ENCODE results near the gene NFATC1. TPM values are rescaled to one million over a fixed set of nuclear protein-coding genes. Genes with fewer than 3 reads are reported as not detected.

Gene NFATC1
- total RNA-seq = 4.5 and 5.6 TPM in 2 replicates
- long read RNA-seq, partial matches to known transcripts = 2 of 2 reads
- long read RNA-seq, other reads (novel, unspliced or antisense) = 0 of 2 reads

DNA sequence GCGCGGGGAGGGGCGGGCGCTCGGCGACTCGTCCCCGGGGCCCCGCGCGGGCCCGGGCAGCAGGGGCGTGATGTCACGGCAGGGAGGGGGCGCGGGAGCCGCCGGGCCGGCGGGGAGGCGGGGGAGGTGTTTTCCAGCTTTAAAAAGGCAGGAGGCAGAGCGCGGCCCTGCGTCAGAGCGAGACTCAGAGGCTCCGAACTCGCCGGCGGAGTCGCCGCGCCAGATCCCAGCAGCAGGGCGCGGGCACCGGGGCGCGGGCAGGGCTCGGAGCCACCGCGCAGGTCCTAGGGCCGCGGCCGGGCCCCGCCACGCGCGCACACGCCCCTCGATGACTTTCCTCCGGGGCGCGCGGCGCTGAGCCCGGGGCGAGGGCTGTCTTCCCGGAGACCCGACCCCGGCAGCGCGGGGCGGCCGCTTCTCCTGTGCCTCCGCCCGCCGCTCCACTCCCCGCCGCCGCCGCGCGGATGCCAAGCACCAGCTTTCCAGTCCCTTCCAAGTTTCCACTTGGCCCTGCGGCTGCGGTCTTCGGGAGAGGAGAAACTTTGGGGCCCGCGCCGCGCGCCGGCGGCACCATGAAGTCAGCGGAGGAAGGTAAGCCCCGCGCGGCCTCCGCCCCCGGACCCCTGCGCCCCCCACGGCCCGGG is at the start of gene NFATC1:
Gene NFATC1, plus strand, starts transcription at position 170 of the 644 bp plus-strand sequence. Its CDS starts 295 bp downstream, at position 465.
- H3K4me1 Mint-ChIP-seq (ENCODE audit: low read depth) = peaks cover 4% of the 10 kb centered on the region
- TF ChIP-seq, protein P1, sequence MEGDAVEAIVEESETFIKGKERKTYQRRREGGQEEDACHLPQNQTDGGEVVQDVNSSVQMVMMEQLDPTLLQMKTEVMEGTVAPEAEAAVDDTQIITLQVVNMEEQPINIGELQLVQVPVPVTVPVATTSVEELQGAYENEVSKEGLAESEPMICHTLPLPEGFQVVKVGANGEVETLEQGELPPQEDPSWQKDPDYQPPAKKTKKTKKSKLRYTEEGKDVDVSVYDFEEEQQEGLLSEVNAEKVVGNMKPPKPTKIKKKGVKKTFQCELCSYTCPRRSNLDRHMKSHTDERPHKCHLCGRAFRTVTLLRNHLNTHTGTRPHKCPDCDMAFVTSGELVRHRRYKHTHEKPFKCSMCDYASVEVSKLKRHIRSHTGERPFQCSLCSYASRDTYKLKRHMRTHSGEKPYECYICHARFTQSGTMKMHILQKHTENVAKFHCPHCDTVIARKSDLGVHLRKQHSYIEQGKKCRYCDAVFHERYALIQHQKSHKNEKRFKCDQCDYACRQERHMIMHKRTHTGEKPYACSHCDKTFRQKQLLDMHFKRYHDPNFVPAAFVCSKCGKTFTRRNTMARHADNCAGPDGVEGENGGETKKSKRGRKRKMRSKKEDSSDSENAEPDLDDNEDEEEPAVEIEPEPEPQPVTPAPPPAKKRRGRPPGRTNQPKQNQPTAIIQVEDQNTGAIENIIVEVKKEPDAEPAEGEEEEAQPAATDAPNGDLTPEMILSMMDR (IDR thresholded peaks at IDR 0.05; ENCODE audit: unreplicated experiment) = no peak
- peaks cover 58% of the 10 kb centered on the region for H3K27me3 Mint-ChIP-seq
- H3K36me3 Mint-ChIP-seq (ENCODE audit: insufficient read depth) = no peaks in the 10 kb centered on the region
- DNase-seq (ENCODE audit: low spot score, unreplicated experiment) = no peak
- no peaks in the 10 kb centered on the region for H3K9me3 Mint-ChIP-seq (ENCODE audit: low read depth)
- no peak within 1 kb of the TSS for H3K27ac Mint-ChIP-seq
- peak within 1 kb of the TSS; percentile 62 for H3K4me3 Mint-ChIP-seq (ENCODE audit: low read depth)

- Mint-ChIP-seq H3K9me3 (ENCODE audit: low read depth) (no peaks in the 10 kb centered on the region), H3K27me3 (no peaks in the 10 kb centered on the region), H3K27ac (no peak overlapping the region)
Observed at GRCh38 chr18:79345981-79346380, 49.7 kb upstream of the NFATC1 start.

GRCh38 chr18:79348066-79348465 is 47.7 kb upstream of the NFATC1 start:
- no peaks in the 10 kb centered on the region for H3K9me3 Mint-ChIP-seq (ENCODE audit: low read depth)
- TF ChIP-seq, protein P1 (IDR thresholded peaks at IDR 0.05; ENCODE audit: unreplicated experiment) = no peak

More at GRCh38 chr18:79345981-79346380, 49.7 kb upstream of the NFATC1 start:
- DNase-seq (ENCODE audit: low spot score, unreplicated experiment) = no peak
- H3K4me1 Mint-ChIP-seq (ENCODE audit: low read depth) = peaks cover 9% of the 10 kb centered on the region
- TF ChIP-seq, protein P1 (IDR thresholded peaks at IDR 0.05; ENCODE audit: unreplicated experiment) = no peak
- peaks cover 26% of the 10 kb centered on the region for H3K36me3 Mint-ChIP-seq (ENCODE audit: insufficient read depth)
- H3K4me3 Mint-ChIP-seq (ENCODE audit: low read depth) = no peak overlapping the region

DNA sequence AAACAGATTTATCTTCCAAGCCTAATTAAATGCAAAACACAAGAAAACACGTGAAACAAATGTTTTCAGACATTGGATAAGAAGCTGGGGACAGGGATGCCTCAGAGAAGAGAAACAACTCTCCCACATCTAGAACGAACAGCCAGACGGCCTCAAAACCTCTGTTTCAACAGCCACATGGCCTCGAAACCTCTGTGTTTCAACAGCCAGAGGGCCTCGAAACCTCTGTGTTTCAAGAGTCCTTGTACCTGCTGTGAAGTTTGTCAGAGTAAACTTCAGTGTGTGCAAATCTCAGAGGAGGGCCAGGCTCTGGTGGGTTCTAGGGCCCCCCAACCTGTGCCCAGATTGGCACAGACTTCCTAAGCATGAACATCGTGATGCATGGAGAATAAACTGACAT is 43.3 kb upstream of the NFATC1 start:
- Mint-ChIP-seq H3K9me3 (ENCODE audit: low read depth) (no peaks in the 10 kb centered on the region), H3K36me3 (ENCODE audit: insufficient read depth) (peaks cover 14% of the 10 kb centered on the region), H3K4me1 (ENCODE audit: low read depth) (no peaks in the 10 kb centered on the region), H3K27me3 (no peaks in the 10 kb centered on the region), H3K4me3 (ENCODE audit: low read depth) (no peak overlapping the region), H3K27ac (no peak overlapping the region)
- TF ChIP-seq, protein P1 (IDR thresholded peaks at IDR 0.05; ENCODE audit: unreplicated experiment) = no peak
- no peak for DNase-seq (ENCODE audit: low spot score, unreplicated experiment)

More at GRCh38 chr18:79348066-79348465, 47.7 kb upstream of the NFATC1 start:
- no peak overlapping the region for H3K27ac Mint-ChIP-seq
- peaks cover 9% of the 10 kb centered on the region for H3K4me1 Mint-ChIP-seq (ENCODE audit: low read depth)
- DNase-seq (ENCODE audit: low spot score, unreplicated experiment) = no peak
- no peak overlapping the region for H3K4me3 Mint-ChIP-seq (ENCODE audit: low read depth)
- H3K36me3 Mint-ChIP-seq (ENCODE audit: insufficient read depth) = peaks cover 26% of the 10 kb centered on the region
- no peaks in the 10 kb centered on the region for H3K27me3 Mint-ChIP-seq

- H3K4me3 Mint-ChIP-seq (ENCODE audit: low read depth) = no peak overlapping the region
- no peak for DNase-seq (ENCODE audit: low spot score, unreplicated experiment)
- H3K9me3 Mint-ChIP-seq (ENCODE audit: low read depth) = no peaks in the 10 kb centered on the region
- H3K27me3 Mint-ChIP-seq = no peaks in the 10 kb centered on the region
- no peak overlapping the region for H3K27ac Mint-ChIP-seq
- no peaks in the 10 kb centered on the region for H3K4me1 Mint-ChIP-seq (ENCODE audit: low read depth)
- H3K36me3 Mint-ChIP-seq (ENCODE audit: insufficient read depth) = peaks cover 13% of the 10 kb centered on the region
- TF ChIP-seq, protein P1 (IDR thresholded peaks at IDR 0.05; ENCODE audit: unreplicated experiment) = peak; percentile 47
Observed at GRCh38 chr18:79353267-79353666, 42.5 kb upstream of the NFATC1 start.

Data from progenitor cell of endocrine pancreas (in vitro differentiated cells).